Adrenal gland (tissue), 12 donors: ENCODE measurements around the gene TSPAN16. TPM values are rescaled to one million over a fixed set of nuclear protein-coding genes. Genes with fewer than 3 reads are reported as not detected.

Experiments
- DNase-seq, 7 donors: peaks; one replicate each; pipeline ENCODE4 v3.0.0-alpha.2; 2019 to 2020
- H3K27ac ChIP-seq, 5 donors: fragments of 200-600 bp; sonication (generic) in 4 of 5; 1 replicate in 3 of 5; 2 replicates in 2 of 5; pipeline versions ENCODE4 v1.5.1 to v1.8.0; 2016 to 2020; ENCODE audit warnings: mild to moderate bottlenecking in 1 of 5
- H3K27me3 ChIP-seq: fragments of 200-600 bp; 2 replicates; pipeline ENCODE4 v1.8.0; 2021
- H3K36me3 ChIP-seq, 2 donors: fragments of 200-600 bp; replicated peaks in 1 of 2; 1 replicate in 1 of 2; 2 replicates in 1 of 2; pipeline versions ENCODE4 v1.5.1 to v1.8.0; 2018 to 2022
- H3K4me1 ChIP-seq, 2 donors: fragments of 200-600 bp; replicated peaks in 1 of 2; 1 replicate in 1 of 2; 2 replicates in 1 of 2; pipeline versions ENCODE4 v1.5.1 to v1.8.0; 2018 to 2021
- H3K4me3 ChIP-seq, 4 donors: fragments of 200-600 bp; sonication (generic) in 3 of 4; one replicate each; pipeline ENCODE4 v1.5.1; 2016 to 2018
- H3K9me3 ChIP-seq, 3 donors: fragments of 200-600 bp; sonication (generic) in 1 of 3; replicated peaks in 1 of 3; 1 replicate in 2 of 3; 2 replicates in 1 of 3; pipeline versions ENCODE4 v1.5.1 to v1.8.0; 2016 to 2021
- POLR2A ChIP-seq, 2 donors: fragments of 450-650 bp; IDR thresholded peaks; one replicate each; pipeline ENCODE4 v1.6.1; 2017; ENCODE audit warnings: antibody characterized with exemption in 2 of 2, mild to moderate bottlenecking in 2 of 2, moderate library complexity in 1 of 2
- WGBS, 4 donors: extraction: QIAGEN DNeasy Blood & Tissue Kit in 2 of 4; methylation state at CpG; one replicate each; pipeline versions ENCODE4 v1.1.5 to v1.1.7; 2013 to 2017; 5-methylcytosine and 5-hydroxymethylcytosine counted together
- intact Hi-C, 2 donors: fragments of 100-400 bp; cut with DNase I; formaldehyde crosslinking; loops; one replicate each; pipeline versions ENCODE4 v1.14.1 to v1.15.0; 2022 to 2023
- polyA plus RNA-seq, 3 donors: library from polyadenylated mRNA; stranded (reverse); fragments of 200-250 nt in 2 of 3; fragments of 350-450 nt in 1 of 3; fragmentation: Illumina TruSeq in 1 of 3; extraction: RNeasy Lipid Tissue Mini Kit (QIAGEN cat#74804) in 1 of 3; gene quantifications; one replicate each; pipeline ENCODE4 v1.2.3, GENCODE V29; 2013 to 2014
- total RNA-seq, 9 donors: library from RNA; depleted of rRNA in 4 of 9; stranded (reverse); fragments of >200 nt in 4 of 9; fragments of 120-200 nt in 1 of 9; fragmentation: NEBNext Ultra II Directional in 1 of 9; extraction: Animal tissue kit (Norgen Biotek cat#: 25700) in 1 of 9; gene quantifications; one replicate each; pipeline versions ENCODE4 v1.1.0 to v1.2.4, GENCODE V29; 2013 to 2023
- TF ChIP-seq, protein P1 (sequence below), 6 experiments: fragments of 450-650 bp in 4 of 6; fragments of 200-600 bp in 2 of 6; sonication (generic) in 1 of 6; IDR thresholded peaks; 1 replicate in 5 of 6; 2 replicates in 1 of 6; pipeline versions ENCODE4 v1.5.1 to v1.8.0; 2016 to 2021; ENCODE audit warnings: antibody characterized with exemption in 6 of 6, mild to moderate bottlenecking in 2 of 6, moderate library complexity in 1 of 6
- donor health status: healthy with polysubstance abuse.
- donor health status: Bipolar disorder and iron deficiency.
- donor health status: DM: yes; HTN: yes; CAD: no.
- donor health status: DM: no; HTN: no; CAD: no.
- donor health status: DM: no; HTN: no; CAD: no.
- donor health status: DM: yes; HTN: yes; CAD: no.

TSPAN16 gene
- total and polyA plus RNA-seq, 12 donors, result not detected

DNA sequence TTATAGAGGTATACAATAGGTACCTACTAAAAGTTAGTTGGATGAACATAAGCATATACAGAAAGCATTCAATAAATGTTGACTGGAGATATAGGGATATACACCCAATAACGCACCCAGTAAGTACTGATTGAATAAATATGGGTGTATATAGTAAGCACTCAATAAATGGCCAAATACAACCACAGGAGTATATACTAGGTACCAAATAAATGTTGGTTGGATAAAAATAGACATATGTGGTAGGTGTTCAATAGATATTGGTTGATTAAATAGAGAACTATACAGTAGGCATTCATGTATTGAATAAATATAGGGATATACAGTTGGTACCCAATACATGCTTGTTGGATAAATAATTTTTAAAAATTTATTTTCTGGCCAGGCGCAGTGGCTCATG is 47.1 kb upstream of the TSPAN16 start:
- peaks cover under 1 to 3% of the 10 kb centered on the region in 2 donors for H3K4me1 ChIP-seq
- intact Hi-C loops, result no loop called here
- no peak overlapping the region for H3K4me3 ChIP-seq
- H3K27ac ChIP-seq, result no peak overlapping the region
- TF ChIP-seq, protein P1, sequence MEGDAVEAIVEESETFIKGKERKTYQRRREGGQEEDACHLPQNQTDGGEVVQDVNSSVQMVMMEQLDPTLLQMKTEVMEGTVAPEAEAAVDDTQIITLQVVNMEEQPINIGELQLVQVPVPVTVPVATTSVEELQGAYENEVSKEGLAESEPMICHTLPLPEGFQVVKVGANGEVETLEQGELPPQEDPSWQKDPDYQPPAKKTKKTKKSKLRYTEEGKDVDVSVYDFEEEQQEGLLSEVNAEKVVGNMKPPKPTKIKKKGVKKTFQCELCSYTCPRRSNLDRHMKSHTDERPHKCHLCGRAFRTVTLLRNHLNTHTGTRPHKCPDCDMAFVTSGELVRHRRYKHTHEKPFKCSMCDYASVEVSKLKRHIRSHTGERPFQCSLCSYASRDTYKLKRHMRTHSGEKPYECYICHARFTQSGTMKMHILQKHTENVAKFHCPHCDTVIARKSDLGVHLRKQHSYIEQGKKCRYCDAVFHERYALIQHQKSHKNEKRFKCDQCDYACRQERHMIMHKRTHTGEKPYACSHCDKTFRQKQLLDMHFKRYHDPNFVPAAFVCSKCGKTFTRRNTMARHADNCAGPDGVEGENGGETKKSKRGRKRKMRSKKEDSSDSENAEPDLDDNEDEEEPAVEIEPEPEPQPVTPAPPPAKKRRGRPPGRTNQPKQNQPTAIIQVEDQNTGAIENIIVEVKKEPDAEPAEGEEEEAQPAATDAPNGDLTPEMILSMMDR (IDR thresholded peaks at IDR 0.05), result no peak
- no peak for TF ChIP-seq POLR2A (IDR thresholded peaks at IDR 0.05)
- 89 to 100% (median 93%) methylated on average over 2 of the region's 2 CpGs for WGBS, 4 donors
- DNase-seq, result no peak
- H3K9me3 ChIP-seq, result no peaks in the 10 kb centered on the region
- no peaks in the 10 kb centered on the region for H3K27me3 ChIP-seq
- H3K36me3 ChIP-seq, result peaks cover 0 to 25% of the 10 kb centered on the region in 2 donors

DNA sequence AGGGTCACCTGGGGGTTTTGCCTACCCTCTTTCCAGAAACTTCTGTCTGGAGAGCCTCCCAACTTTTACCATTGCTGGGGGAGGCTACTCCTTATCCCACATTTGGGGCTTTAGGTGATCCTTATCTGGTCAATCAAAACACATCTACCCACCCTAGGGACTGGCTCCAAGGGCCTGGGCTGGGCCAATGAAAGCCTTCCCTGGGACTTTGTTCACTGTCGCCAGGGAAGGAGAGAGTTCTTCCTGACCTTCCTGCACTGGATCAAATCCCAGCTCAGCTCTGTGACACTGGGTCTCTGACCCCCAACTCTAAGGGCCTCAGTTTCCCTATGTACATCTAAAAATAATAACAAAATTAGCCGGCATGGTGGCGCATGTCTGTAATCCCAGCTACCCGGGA is 44.7 kb upstream of the TSPAN16 start:
- Histone ChIP-seq H3K4me3 (no peak overlapping the region), H3K36me3 (peaks cover 0 to 25% of the 10 kb centered on the region in 2 donors), H3K4me1 (peaks cover 0 to 3% of the 10 kb centered on the region in 2 donors), H3K9me3 (no peaks in the 10 kb centered on the region), H3K27ac (no peak overlapping the region), H3K27me3 (no peaks in the 10 kb centered on the region)
- intact Hi-C loops, result no loop called here
- TF ChIP-seq, protein P1 (IDR thresholded peaks at IDR 0.05), result no peak
- no peak for TF ChIP-seq POLR2A (IDR thresholded peaks at IDR 0.05)
- 92 to 96% (median 94%) methylated on average over 4 of the region's 4 CpGs for WGBS, 4 donors
- DNase-seq, result no peak

DNA sequence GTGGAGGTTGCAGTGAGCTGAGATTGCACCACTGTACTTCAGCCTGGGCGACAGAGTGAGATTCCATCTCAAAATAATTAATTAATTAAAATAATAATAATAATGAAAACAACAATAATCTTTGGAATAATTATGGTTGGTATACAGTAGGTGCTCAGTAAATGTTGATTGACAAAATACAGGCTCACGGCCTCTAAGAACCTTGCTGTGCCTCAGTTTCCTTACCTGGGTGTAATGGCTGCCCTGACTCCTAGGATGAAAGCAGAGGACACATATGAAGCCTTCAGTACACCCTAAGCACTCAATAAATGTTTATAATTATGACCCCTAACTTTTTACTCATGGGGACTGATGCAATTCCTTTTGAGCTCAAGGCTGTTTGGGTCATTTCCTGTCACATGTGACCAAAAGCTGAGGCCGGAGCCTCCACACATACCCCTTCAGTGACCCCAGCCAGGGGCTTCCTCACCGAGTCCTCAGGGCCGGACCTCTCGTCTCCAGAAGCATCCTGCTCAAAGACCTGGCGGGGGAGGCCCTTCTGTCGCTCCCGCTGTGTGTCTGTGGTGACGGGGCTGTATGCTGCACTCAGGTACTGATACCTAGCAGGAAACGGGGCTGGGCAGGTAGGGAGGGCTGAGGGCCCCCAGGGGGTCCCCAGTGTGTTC is 44.2 kb upstream of the TSPAN16 start:
- Histone ChIP-seq H3K27ac (peak overlapping the region in 1 of 5 donors; percentile 67), H3K27me3 (no peaks in the 10 kb centered on the region), H3K4me1 (peaks cover 0 to 3% of the 10 kb centered on the region in 2 donors), H3K9me3 (no peaks in the 10 kb centered on the region), H3K36me3 (peaks cover 0 to 25% of the 10 kb centered on the region in 2 donors), H3K4me3 (no peak overlapping the region)
- DNase-seq, result peak in 3 of 7 donors; percentile 34 to 66 (median 48)
- TF ChIP-seq, protein P1 (IDR thresholded peaks at IDR 0.05), result no peak
- TF ChIP-seq POLR2A (IDR thresholded peaks at IDR 0.05), result peak in 1 of 2 donors; percentile 6
- 76 to 79% (median 78%) methylated on average over 8 to 11 of the region's 11 CpGs for WGBS, 4 donors
- intact Hi-C loops, result no loop called here

DNA sequence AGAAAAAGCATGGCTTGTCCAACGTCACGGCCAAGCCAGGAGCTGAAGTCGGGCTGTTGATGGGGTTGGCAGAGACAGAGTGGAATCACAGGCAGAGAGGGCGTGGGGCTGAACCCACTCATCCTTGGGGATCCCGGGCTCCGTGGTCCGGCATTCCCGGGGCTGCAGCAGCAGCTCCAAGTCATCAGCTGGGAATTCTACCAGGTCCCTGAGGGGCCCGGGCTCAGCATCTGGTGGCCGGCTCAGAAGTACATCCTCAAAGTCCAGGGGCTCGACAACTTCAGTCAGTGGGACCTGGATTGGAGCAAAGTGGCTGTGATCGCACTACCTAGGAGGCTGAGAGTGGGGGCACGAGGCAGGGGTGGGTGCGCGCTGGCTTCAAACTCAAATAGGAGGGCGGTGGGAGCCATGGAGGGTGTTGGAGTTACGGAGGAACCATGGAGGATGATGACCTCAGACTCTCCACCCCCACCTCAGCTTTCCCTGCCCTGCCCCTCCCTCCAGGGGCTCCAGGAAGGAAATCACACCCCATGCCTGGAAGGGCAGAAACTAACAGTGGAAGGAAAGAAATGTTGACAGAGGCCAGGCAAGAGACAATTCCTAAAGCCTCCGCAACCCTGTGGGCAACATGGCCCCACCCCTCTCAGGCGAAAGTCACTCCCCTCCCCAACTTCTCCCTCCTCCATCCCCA is 43.1 kb upstream of the TSPAN16 start:
- TF ChIP-seq, protein P1 (IDR thresholded peaks at IDR 0.05), result no peak
- no peak for TF ChIP-seq POLR2A (IDR thresholded peaks at IDR 0.05)
- 77 to 94% (median 88%) methylated on average over 18 to 19 of the region's 19 CpGs for WGBS, 4 donors
- Histone ChIP-seq H3K27ac (peak overlapping the region in 2 of 5 donors; percentile 39 to 67), H3K27me3 (no peaks in the 10 kb centered on the region), H3K9me3 (no peaks in the 10 kb centered on the region), H3K4me1 (no peaks in the 10 kb centered on the region), H3K4me3 (no peak overlapping the region), H3K36me3 (peaks cover 0 to 22% of the 10 kb centered on the region in 2 donors)
- DNase-seq, result no peak
- intact Hi-C loops, result no loop called here
